ENCODE measurements around the gene LENG8.
"Not testable (repeated sequence)": the region's sequence is repeated elsewhere in the genome, so short reads cannot be mapped to it uniquely, and the experiment has no call there.

LENG8 gene

GRCh38 chr19:54446349-54446748, 2.6 kb upstream of the LENG8 start:
- not testable (repeated sequence) for DNase-seq

- peak; percentile 63 for DNase-seq
Measured at GRCh38 chr19:54448040-54448773, 792 bp upstream of the LENG8 start.

GRCh38 chr19:54449701-54450069, 686 bp downstream of the LENG8 start:
- no peak for DNase-seq

- no peak for DNase-seq
Measured at GRCh38 chr19:54451331-54451871, 2.4 kb downstream of the LENG8 start.

- no peak for DNase-seq
Measured at GRCh38 chr19:54451997-54452396, 3.0 kb downstream of the LENG8 start.

- no peak for DNase-seq
Measured at GRCh38 chr19:54452626-54453025, 3.6 kb downstream of the LENG8 start.

GRCh38 chr19:54453921-54454780, 5.2 kb downstream of the LENG8 start:
- DNase-seq = no peak

- no peak for DNase-seq
Measured at GRCh38 chr19:54454781-54455675, 6.0 kb downstream of the LENG8 start.

- DNase-seq = no peak
Measured at GRCh38 chr19:54455786-54456422, 6.9 kb downstream of the LENG8 start.

GRCh38 chr19:54456423-54457373, 7.7 kb downstream of the LENG8 start:
- no peak for DNase-seq

- no peak for DNase-seq
Measured at GRCh38 chr19:54457773-54458647, 9.0 kb downstream of the LENG8 start.

- no peak for DNase-seq
Measured at GRCh38 chr19:54458648-54459281, 9.8 kb downstream of the LENG8 start.

GRCh38 chr19:54459282-54460229, 10.6 kb downstream of the LENG8 start:
- no peak for DNase-seq

GRCh38 chr19:54460230-54461005, 11.4 kb downstream of the LENG8 start:
- no peak for DNase-seq

GRCh38 chr19:54461210-54461609, 12.2 kb downstream of the LENG8 start:
- DNase-seq = no peak

GRCh38 chr19:54461613-54462012, 12.6 kb downstream of the LENG8 start:
- no peak for DNase-seq

GRCh38 chr19:54462047-54462654, 13.2 kb downstream of the LENG8 start:
- DNase-seq = no peak
